Measurements from ENCODE around the gene CDCA5. TPM values are rescaled to one million over a fixed set of nuclear protein-coding genes. Genes with fewer than 3 reads are reported as not detected.

CDCA5 gene
- total RNA-seq, 2 experiments from 2014 or later = 0.77 to 0.84 TPM

- H3K27me3 Mint-ChIP-seq = no peaks in the 10 kb centered on the region
- no peak for DNase-seq
- H3K4me1 ChIP-seq (ENCODE audit: insufficient read depth, low read length) = peaks cover 32% of the 10 kb centered on the region
- H3K4me1 Mint-ChIP-seq (ENCODE audit: low read depth) = peaks cover 32% of the 10 kb centered on the region
- H3K9me3 ChIP-seq (ENCODE audit: control insufficient read depth in 1 of 2, insufficient read depth in 1 of 2, low read length in 2 of 2) = no peaks in the 10 kb centered on the region
- H3K27me3 ChIP-seq (ENCODE audit: control insufficient read depth in 1 of 2, insufficient read depth in 2 of 2, low read length in 2 of 2) = no peaks in the 10 kb centered on the region
- no peaks in the 10 kb centered on the region for H3K9me3 Mint-ChIP-seq
- no peak overlapping the region for H3K27ac ChIP-seq (ENCODE audit: low read depth in 1 of 2, low read length in 2 of 2)
- H3K4me3 ChIP-seq (ENCODE audit: low read length) = no peak overlapping the region
- H3K36me3 Mint-ChIP-seq (ENCODE audit: low read depth) = peaks cover 91% of the 10 kb centered on the region
- intact Hi-C loops (cut with DNase I, micrococcal nuclease) = no loop called here
- peaks cover 73% of the 10 kb centered on the region for H3K36me3 ChIP-seq (ENCODE audit: insufficient read depth, low read length)
- H3K4me3 Mint-ChIP-seq = peak overlapping the region; percentile 20
- ChIA-PET POLR2A (no interaction called here), CTCF (interaction anchor here (1.5 kb wide), 1 partner anchor 15 kb away, joined by 3 read pairs; no protein-coding TSS in a partner anchor)
- no peak for ATAC-seq (ENCODE audit: poor library complexity)
- no peak for TF ChIP-seq CTCF (IDR thresholded peaks at IDR 0.05)
- H3K27ac Mint-ChIP-seq = no peak overlapping the region
These were observed 41.6 kb upstream of the CDCA5 start for GRCh38 chr11:65125197-65126056.

GRCh38 chr11:65124480-65125196 is 40.8 kb upstream of the CDCA5 start:
- Histone ChIP-seq H3K27me3 (ENCODE audit: control insufficient read depth in 1 of 2, insufficient read depth in 2 of 2, low read length in 2 of 2) (no peaks in the 10 kb centered on the region), H3K4me3 (ENCODE audit: low read length) (no peak overlapping the region), H3K36me3 (ENCODE audit: insufficient read depth, low read length) (peaks cover 73% of the 10 kb centered on the region), H3K4me1 (ENCODE audit: insufficient read depth, low read length) (peaks cover 33% of the 10 kb centered on the region), H3K27ac (ENCODE audit: low read depth in 1 of 2, low read length in 2 of 2) (no peak overlapping the region), H3K9me3 (ENCODE audit: control insufficient read depth in 1 of 2, insufficient read depth in 1 of 2, low read length in 2 of 2) (no peaks in the 10 kb centered on the region)
- peaks cover 35% of the 10 kb centered on the region for H3K4me1 Mint-ChIP-seq (ENCODE audit: low read depth)
- peak overlapping the region; percentile 67 for H3K4me3 Mint-ChIP-seq
- DNase-seq (no peak), ATAC-seq (ENCODE audit: poor library complexity) (no peak)
- POLR2A ChIA-PET = interaction anchor here (0.9 kb wide), 1 partner anchor 10 kb away, joined by 5 read pairs; no protein-coding TSS in a partner anchor
- H3K9me3 Mint-ChIP-seq = no peaks in the 10 kb centered on the region
- CTCF ChIA-PET = interaction anchor here (1.5 kb wide), 1 partner anchor 14 kb away, joined by 3 read pairs; no protein-coding TSS in a partner anchor
- peaks cover 92% of the 10 kb centered on the region for H3K36me3 Mint-ChIP-seq (ENCODE audit: low read depth)
- H3K27me3 Mint-ChIP-seq = no peaks in the 10 kb centered on the region
- intact Hi-C loops (cut with DNase I, micrococcal nuclease) = loop anchor here in 1 of 2 experiments (5.0 kb wide), 1 partner anchor 207 kb away; the partner anchor contains the start of gene ATG2A
- TF ChIP-seq CTCF (IDR thresholded peaks at IDR 0.05) = no peak
- peak overlapping the region; percentile 77 for H3K27ac Mint-ChIP-seq

Data from CD4-positive, alpha-beta T cell (primary cell).